Smooth muscle cell of trachea (primary cell): ENCODE results near the gene ZNF728. TPM values are rescaled to one million over a fixed set of nuclear protein-coding genes. Genes with fewer than 3 reads are reported as not detected.

Experiments used
- total RNA-seq: library from RNA; depleted of rRNA; stranded (reverse); fragments of >200 nt; gene quantifications from 2 replicates; pipeline ENCODE4 v1.2.1, GENCODE V29; 2014

Gene ZNF728
- total RNA-seq = 0.29 and 0.50 TPM in 2 replicates

DNA sequence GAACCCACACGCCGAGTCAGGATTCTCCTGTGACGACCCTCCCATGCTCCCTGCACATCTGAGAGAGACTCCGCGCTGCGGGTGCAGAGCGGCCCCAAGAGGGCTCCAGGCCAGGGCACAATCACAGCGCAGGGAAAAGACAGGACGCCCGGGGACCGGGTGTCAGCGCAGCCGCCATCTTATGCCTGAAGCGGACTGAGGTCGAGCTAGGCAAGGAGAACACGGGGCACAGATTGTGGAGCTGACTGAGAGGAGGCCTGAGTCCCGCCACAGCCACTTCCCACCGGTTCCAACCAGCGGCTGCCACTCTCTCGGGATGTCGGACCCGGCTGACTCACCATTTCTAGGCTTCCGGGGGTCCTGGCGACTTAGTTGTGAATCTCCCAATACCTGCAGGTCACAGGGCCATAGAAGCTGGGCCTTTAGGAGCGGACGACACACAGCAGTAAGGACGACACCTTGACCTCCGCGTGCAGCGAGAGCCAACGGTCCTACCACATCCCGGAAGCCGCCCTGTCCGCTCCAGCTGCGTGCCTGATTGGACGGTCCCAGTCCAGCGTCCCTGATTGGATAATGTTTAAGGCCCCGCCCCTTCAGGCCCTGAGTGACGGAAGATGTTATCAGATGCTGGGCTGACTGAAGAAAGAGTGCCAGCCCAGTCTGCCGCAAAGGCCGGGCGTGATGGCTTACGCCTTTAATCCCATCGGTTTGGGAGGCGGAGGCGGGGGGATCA, at the start of gene ZNF728:
ZNF728 (minus strand) TSS at position 487 of the 733 bp plus-strand sequence; CDS start at position 341, 146 bp downstream.

Other genes starting within 250 kb of the ZNF728 start
- not detected in 2 replicates for gene ZNF99, start 219.0 kb downstream of the ZNF728 start, total RNA-seq
- not detected in 2 replicates for gene ZNF723, start 170.9 kb downstream of the ZNF728 start, total RNA-seq
- gene ZNF730, start 113.8 kb upstream of the ZNF728 start, total RNA-seq = 0.33 and 2.6 TPM in 2 replicates
- 1.8 and 6.7 TPM in 2 replicates for gene ZNF724, start 247.2 kb upstream of the ZNF728 start, total RNA-seq